ENCODE data around the gene MAGI2.

DNA sequence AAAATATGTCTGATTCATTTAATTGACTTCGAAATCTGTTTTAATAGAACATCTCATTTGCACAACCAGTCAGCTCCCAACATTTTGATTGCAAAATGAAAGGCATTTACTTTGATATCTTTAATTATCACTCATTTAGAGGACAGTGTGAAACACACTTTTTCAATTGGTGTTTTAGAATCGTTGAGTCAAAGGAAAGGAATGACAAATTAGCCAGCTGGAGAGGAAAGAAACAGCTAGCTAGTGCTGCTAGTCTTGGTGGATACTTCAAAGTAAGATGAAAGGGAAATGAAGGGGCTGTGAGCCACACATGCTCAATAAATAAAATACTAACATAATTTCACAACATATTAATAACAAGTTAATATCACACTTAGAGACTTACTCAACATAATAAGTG, 1084.7 kb downstream of the MAGI2 start:
- TF ChIP-seq EZH2 (conservative IDR thresholded peaks at IDR 0.05; ENCODE audit: low read depth, low read length) (no peak), ZNF768 (CRISPR knock-in tag; IDR thresholded peaks at IDR 0.05) (no peak), CEBPZ (IDR thresholded peaks at IDR 0.05; ENCODE audit: low read length) (no peak), ZNF12 (CRISPR knock-in tag; IDR thresholded peaks at IDR 0.05) (no peak), ZSCAN29 (CRISPR knock-in tag; conservative IDR thresholded peaks at IDR 0.05) (no peak), ZNF83 (CRISPR knock-in tag; IDR thresholded peaks at IDR 0.05; ENCODE audit: borderline replicate concordance) (no peak), BORCS8-MEF2B (CRISPR knock-in tag; IDR thresholded peaks at IDR 0.05) (no peak), ATF6 (CRISPR knock-in tag; conservative IDR thresholded peaks at IDR 0.05) (no peak), ZNF709 (CRISPR knock-in tag; IDR thresholded peaks at IDR 0.05) (no peak)
- TF ChIP-seq, protein P1, sequence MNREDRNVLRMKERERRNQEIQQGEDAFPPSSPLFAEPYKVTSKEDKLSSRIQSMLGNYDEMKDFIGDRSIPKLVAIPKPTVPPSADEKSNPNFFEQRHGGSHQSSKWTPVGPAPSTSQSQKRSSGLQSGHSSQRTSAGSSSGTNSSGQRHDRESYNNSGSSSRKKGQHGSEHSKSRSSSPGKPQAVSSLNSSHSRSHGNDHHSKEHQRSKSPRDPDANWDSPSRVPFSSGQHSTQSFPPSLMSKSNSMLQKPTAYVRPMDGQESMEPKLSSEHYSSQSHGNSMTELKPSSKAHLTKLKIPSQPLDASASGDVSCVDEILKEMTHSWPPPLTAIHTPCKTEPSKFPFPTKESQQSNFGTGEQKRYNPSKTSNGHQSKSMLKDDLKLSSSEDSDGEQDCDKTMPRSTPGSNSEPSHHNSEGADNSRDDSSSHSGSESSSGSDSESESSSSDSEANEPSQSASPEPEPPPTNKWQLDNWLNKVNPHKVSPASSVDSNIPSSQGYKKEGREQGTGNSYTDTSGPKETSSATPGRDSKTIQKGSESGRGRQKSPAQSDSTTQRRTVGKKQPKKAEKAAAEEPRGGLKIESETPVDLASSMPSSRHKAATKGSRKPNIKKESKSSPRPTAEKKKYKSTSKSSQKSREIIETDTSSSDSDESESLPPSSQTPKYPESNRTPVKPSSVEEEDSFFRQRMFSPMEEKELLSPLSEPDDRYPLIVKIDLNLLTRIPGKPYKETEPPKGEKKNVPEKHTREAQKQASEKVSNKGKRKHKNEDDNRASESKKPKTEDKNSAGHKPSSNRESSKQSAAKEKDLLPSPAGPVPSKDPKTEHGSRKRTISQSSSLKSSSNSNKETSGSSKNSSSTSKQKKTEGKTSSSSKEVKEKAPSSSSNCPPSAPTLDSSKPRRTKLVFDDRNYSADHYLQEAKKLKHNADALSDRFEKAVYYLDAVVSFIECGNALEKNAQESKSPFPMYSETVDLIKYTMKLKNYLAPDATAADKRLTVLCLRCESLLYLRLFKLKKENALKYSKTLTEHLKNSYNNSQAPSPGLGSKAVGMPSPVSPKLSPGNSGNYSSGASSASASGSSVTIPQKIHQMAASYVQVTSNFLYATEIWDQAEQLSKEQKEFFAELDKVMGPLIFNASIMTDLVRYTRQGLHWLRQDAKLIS (CRISPR knock-in tag; IDR thresholded peaks at IDR 0.05) = no peak
- TF ChIP-seq, protein P2, sequence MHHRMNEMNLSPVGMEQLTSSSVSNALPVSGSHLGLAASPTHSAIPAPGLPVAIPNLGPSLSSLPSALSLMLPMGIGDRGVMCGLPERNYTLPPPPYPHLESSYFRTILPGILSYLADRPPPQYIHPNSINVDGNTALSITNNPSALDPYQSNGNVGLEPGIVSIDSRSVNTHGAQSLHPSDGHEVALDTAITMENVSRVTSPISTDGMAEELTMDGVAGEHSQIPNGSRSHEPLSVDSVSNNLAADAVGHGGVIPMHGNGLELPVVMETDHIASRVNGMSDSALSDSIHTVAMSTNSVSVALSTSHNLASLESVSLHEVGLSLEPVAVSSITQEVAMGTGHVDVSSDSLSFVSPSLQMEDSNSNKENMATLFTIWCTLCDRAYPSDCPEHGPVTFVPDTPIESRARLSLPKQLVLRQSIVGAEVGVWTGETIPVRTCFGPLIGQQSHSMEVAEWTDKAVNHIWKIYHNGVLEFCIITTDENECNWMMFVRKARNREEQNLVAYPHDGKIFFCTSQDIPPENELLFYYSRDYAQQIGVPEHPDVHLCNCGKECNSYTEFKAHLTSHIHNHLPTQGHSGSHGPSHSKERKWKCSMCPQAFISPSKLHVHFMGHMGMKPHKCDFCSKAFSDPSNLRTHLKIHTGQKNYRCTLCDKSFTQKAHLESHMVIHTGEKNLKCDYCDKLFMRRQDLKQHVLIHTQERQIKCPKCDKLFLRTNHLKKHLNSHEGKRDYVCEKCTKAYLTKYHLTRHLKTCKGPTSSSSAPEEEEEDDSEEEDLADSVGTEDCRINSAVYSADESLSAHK (CRISPR knock-in tag; IDR thresholded peaks at IDR 0.05; ENCODE audit: borderline replicate concordance) = no peak
